Esophagus squamous epithelium (tissue), 5 donors: ENCODE data around the gene PFDN2. TPM values are rescaled to one million over a fixed set of nuclear protein-coding genes. Genes with fewer than 3 reads are reported as not detected.

Source experiments
- DNase-seq: peaks from one replicate; lab custom pipeline; 2025; lab: John Stamatoyannopoulos, UW
- H3K27ac ChIP-seq, 4 donors: fragments of 200-600 bp; sonication (generic); one replicate each; pipeline ENCODE4 v1.5.1; 2016 to 2019; ENCODE audit warnings: mild to moderate bottlenecking in 1 of 4
- H3K27me3 ChIP-seq, 4 donors: fragments of 200-600 bp; sonication (generic); 1 replicate in 3 of 4; 2 replicates in 1 of 4; pipeline versions ENCODE4 v1.5.1 to v1.6.0; 2017 to 2021; ENCODE audit warnings: antibody characterized with exemption in 1 of 4
- H3K36me3 ChIP-seq, 3 donors: fragments of 200-600 bp; sonication (generic); one replicate each; pipeline ENCODE4 v1.5.1; 2016 to 2019
- H3K4me1 ChIP-seq, 3 donors: fragments of 200-600 bp; sonication (generic); one replicate each; pipeline ENCODE4 v1.5.1; 2017 to 2019
- H3K4me3 ChIP-seq, 4 donors: fragments of 200-600 bp; sonication (generic); 1 replicate in 3 of 4; 2 replicates in 1 of 4; pipeline ENCODE4 v1.5.1; 2016 to 2019; ENCODE audit warnings: mild to moderate bottlenecking in 2 of 4, moderate library complexity in 1 of 4
- H3K9me3 ChIP-seq, 3 donors: fragments of 200-600 bp; sonication (generic); one replicate each; pipeline ENCODE4 v1.5.1; 2016 to 2019
- CTCF ChIP-seq, 6 experiments: fragments of 450-650 bp in 4 of 6; fragments of 200-600 bp in 2 of 6; sonication (generic) in 2 of 6; IDR thresholded peaks; one replicate each; pipeline ENCODE4 v1.5.1; 2016 to 2019; ENCODE audit warnings: antibody characterized with exemption in 6 of 6, mild to moderate bottlenecking in 4 of 6, moderate library complexity in 4 of 6
- POLR2A ChIP-seq, 4 donors: fragments of 450-650 bp; IDR thresholded peaks; one replicate each; pipeline ENCODE4 v1.6.1; 2017; ENCODE audit warnings: antibody characterized with exemption in 4 of 4, mild to moderate bottlenecking in 4 of 4, moderate library complexity in 3 of 4
- WGBS, 2 donors: methylation state at CpG; one replicate each; pipeline ENCODE4 v1.1.5; 2018; 5-methylcytosine and 5-hydroxymethylcytosine counted together
- intact Hi-C: fragments of 100-400 bp; cut with DNase I; formaldehyde crosslinking; loops from one replicate; pipeline ENCODE4 v1.15.0; 2022
- total RNA-seq, 4 donors: library from RNA; depleted of rRNA; stranded (reverse); fragments of >200 nt; gene quantifications; one replicate each; pipeline ENCODE4 v1.1.0, GENCODE V29; 2016
- donor health status: DM: yes; HTN: yes; CAD: no.

Gene PFDN2
- total RNA-seq, 4 donors from 2014 or later, result 27.0 to 59.2 (median 45.3) TPM

- intact Hi-C loops, result no loop called here
- H3K4me1 ChIP-seq, result peaks cover 33 to 90% (median 34%) of the 10 kb centered on the region in 3 donors
- DNase-seq, result no peak
- H3K4me3 ChIP-seq, result peak overlapping the region in 3 of 4 donors; percentile 22 to 64 (median 28)
- WGBS, 2 donors, result 39 to 53% methylated on average over 2 of the region's 2 CpGs
- peaks cover 0 to 7% (median 0%) of the 10 kb centered on the region in 4 donors for H3K27me3 ChIP-seq
- H3K36me3 ChIP-seq, result peaks cover 0 to 26% (median under 1%) of the 10 kb centered on the region in 3 donors
- H3K27ac ChIP-seq, result peak overlapping the region; percentile 89 to 97 (median 94)
- H3K9me3 ChIP-seq, result no peaks in the 10 kb centered on the region
- TF ChIP-seq CTCF (IDR thresholded peaks at IDR 0.05), result no peak
- no peak for TF ChIP-seq POLR2A (IDR thresholded peaks at IDR 0.05)
Observed at GRCh38 chr1:161082483-161082882, 35.4 kb downstream of the PFDN2 start.

GRCh38 chr1:161081519-161081918 is 36.3 kb downstream of the PFDN2 start:
- Histone ChIP-seq H3K9me3 (no peaks in the 10 kb centered on the region), H3K27me3 (peaks cover 0 to 7% (median 0%) of the 10 kb centered on the region in 4 donors), H3K4me3 (peak overlapping the region in 1 of 4 donors; percentile 64), H3K27ac (peak overlapping the region; percentile 89 to 97 (median 94)), H3K4me1 (peaks cover 33 to 95% (median 34%) of the 10 kb centered on the region in 3 donors), H3K36me3 (peaks cover 0 to 35% (median 5%) of the 10 kb centered on the region in 3 donors)
- no peak for DNase-seq
- intact Hi-C loops, result no loop called here
- TF ChIP-seq POLR2A (IDR thresholded peaks at IDR 0.05), result no peak
- TF ChIP-seq CTCF (IDR thresholded peaks at IDR 0.05), result no peak
- WGBS, 2 donors, result 66 to 70% methylated on average over 5 of the region's 5 CpGs

- WGBS, 2 donors, result 69 to 71% methylated on average over 5 of the region's 5 CpGs
- H3K4me3 ChIP-seq, result no peak overlapping the region
- H3K9me3 ChIP-seq, result no peaks in the 10 kb centered on the region
- no peak for DNase-seq
- intact Hi-C loops, result no loop called here
- peaks cover 0 to 7% (median 0%) of the 10 kb centered on the region in 4 donors for H3K27me3 ChIP-seq
- H3K36me3 ChIP-seq, result peaks cover 0 to 43% (median 5%) of the 10 kb centered on the region in 3 donors
- TF ChIP-seq POLR2A (IDR thresholded peaks at IDR 0.05) (no peak), CTCF (IDR thresholded peaks at IDR 0.05) (no peak)
- H3K27ac ChIP-seq, result peak overlapping the region; percentile 89 to 97 (median 94)
- peaks cover 33 to 95% (median 34%) of the 10 kb centered on the region in 3 donors for H3K4me1 ChIP-seq
Observed at GRCh38 chr1:161080441-161081405, 37.1 kb downstream of the PFDN2 start.

- 55 to 61% methylated on average over 6 to 18 of the region's 41 CpGs for WGBS, 2 donors
- H3K4me3 ChIP-seq, result no peak overlapping the region
- H3K36me3 ChIP-seq, result peaks cover 0 to 45% (median 5%) of the 10 kb centered on the region in 3 donors
- DNase-seq, result no peak
- intact Hi-C loops, result no loop called here
- peak overlapping the region; percentile 30 to 97 (median 94) for H3K27ac ChIP-seq
- peaks cover 28 to 95% (median 34%) of the 10 kb centered on the region in 3 donors for H3K4me1 ChIP-seq
- no peaks in the 10 kb centered on the region for H3K9me3 ChIP-seq
- H3K27me3 ChIP-seq, result peaks cover 0 to 7% (median 0%) of the 10 kb centered on the region in 4 donors
- TF ChIP-seq POLR2A (IDR thresholded peaks at IDR 0.05) (no peak), CTCF (IDR thresholded peaks at IDR 0.05) (no peak)
Observed at GRCh38 chr1:161079436-161080110, 38.3 kb downstream of the PFDN2 start.
